ENCODE measurements around the gene DIABLO.
"Not testable (repeated sequence)": the region's sequence is repeated elsewhere in the genome, so short reads cannot be mapped to it uniquely, and the experiment has no call there.

DIABLO gene

DNA sequence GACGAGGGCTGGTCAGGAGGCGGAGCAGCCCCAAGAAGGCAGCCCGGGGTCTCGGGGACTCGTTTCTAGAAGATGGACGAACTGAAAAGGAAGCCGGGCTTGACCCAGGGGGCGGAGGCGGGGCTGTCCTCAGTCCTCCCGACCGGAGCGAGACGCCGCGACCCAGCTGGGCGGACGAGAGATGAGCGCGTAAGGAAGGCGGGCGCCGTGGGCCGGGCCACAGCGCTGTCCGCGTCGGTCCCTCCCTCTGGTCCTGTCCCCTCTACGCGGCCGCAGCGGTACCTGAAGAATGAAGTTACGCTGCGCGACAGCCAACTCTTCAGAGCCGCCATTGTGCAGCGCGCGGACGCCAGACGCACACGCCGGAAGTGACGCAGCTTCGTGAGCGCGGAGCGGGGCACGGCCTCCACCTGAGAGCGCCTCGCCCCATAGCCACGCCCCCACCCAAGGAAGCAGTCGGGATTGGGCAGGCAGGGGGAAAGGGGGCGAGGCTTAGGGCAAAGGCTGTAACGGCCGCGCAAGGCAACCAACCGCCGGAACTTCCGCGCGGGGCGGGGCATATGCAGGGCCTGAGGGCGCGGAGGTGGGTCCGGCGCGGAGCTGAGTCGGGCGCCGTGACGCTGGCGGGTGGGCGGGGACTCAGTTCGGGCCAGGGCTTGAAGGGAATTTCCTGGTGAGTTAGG is at the start of gene DIABLO:
DIABLO (minus strand) TSS at position 370 of the 683 bp plus-strand sequence; CDS start at position 332, 38 bp downstream.
- peak; percentile 100 for DNase-seq (ENCODE audit: low spot score)

GRCh38 chr12:122275459-122275858 is 49.6 kb upstream of the DIABLO start:
- DNase-seq (ENCODE audit: low spot score), result no peak

- peak; percentile 97 for DNase-seq (ENCODE audit: low spot score)
Measured at GRCh38 chr12:122266230-122266901, 40.5 kb upstream of the DIABLO start, which contains the start of gene VPS33A. Gene VPS33A (minus strand): TSS chr12:122266494. CDS start chr12:122266408, 86 bp downstream.

DNA sequence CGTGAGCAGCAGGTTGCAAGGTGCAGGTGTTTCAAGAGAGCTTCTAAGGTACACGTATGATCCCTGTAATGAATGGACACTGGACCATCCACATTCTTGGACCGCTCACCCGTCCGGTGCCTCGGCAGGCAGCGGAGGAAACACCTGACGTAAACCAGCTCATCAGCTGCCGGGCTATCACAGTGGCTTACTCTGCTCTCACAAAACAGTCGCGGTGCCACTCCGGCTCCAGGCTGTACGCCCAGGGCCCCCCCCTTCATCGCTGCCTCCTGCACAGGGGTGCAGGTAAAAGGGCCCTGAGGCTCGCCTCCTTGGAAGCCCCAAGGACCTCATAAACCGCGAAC is 40.0 kb upstream of the DIABLO start:
- DNase-seq (ENCODE audit: low spot score), result peak; percentile 22

DNA sequence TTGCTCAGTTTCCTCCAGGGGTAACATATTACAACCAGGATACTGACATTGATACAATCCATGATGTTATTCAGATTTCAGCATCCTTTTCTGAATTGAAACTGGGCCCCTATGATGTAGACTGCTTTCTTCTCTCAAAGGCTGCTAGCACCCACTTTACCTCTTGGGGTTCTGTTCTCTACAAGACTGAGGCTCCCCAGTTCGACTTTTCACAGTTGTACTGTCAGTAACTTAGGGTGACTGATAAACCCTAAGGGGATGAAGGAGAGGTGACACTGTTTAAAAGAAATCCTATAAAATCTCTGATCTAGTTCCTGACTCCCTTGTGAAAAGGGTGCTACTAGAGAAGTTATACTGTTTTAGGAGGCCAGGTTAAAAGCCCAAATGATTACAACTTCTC is 39.6 kb upstream of the DIABLO start:
- no peak for DNase-seq (ENCODE audit: low spot score)

DNA sequence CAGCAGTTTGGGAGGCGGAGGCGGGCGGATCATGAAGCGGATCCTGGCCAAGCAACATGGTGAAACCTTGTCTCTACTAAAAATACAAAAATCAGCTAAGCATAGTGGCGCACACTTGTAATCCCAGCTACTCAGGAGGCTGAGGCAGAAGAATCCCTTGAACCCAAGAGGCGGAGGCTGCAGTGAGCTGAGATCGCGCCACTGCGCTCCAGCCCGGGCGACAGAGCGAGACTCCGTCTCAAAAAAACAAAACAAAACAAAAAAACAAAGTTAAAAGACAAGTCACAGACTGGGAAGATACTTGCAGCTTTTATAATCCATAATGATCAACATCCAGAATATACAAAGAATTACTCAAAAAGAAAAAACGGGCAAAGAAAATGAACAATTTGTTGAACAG is 34.9 kb upstream of the DIABLO start:
- DNase-seq (ENCODE audit: low spot score), result not testable (repeated sequence)

- DNase-seq (ENCODE audit: low spot score), result not testable (repeated sequence)
Measured at GRCh38 chr12:122258939-122259338, 33.1 kb upstream of the DIABLO start.

DNA sequence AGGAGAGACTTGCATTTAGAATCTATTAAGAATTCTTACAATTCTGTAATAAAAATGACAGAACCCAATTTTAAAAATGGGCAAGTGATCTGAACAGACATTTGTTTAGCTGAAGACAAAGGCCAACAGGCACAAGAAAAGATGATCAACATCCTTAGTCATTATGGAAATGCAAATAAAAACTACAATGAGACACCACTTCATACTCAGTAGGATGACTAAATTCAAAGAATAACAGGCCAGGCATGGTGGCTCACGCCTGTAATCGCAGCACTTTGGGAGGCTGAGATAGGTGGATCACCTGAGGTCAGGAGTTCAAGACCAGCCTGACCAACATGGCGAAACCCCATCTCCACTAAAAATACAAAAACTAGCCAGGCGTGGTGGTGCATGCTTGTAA is 32.6 kb upstream of the DIABLO start:
- not testable (repeated sequence) for DNase-seq (ENCODE audit: low spot score)

DNA sequence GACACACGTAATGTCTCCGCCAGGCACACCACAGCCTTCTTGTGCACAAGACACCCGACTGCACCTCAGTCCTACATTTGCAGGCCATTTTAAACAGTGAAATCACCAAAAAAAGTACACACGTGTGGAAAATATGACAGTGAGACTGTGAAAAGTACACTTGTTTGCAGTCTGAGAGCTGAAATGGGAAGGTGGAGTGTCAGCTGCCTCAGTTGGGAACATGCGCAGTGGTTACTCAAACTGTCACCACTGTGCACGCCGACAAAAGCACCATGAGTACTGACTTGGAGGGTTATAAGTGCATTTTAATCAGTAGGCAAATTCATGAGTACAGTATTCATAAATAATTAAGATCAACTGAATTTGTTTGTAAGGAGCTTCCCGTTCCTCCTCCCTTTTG is 24.7 kb upstream of the DIABLO start:
- DNase-seq (ENCODE audit: low spot score), result no peak

DNA sequence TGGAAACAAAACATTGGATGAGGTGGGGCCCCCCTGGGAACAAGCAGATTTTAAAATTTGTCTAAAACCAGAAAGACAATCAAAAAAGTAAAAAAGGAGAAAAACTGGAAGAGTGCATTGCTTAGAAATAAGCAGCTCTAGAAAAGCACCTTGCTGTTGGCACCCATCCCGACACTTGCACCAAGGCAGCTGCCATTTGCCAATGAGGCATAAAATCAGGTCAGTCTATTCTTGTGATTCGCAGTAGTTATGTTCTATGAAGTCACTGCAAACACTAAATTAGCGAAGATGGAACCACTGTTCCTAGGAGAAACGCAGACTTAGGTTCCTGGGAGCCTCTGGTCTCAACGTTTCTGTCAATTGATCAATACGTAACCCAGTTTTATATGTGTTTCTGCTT is 24.2 kb upstream of the DIABLO start:
- no peak for DNase-seq (ENCODE audit: low spot score)

GRCh38 chr12:122245553-122245952 is 19.7 kb upstream of the DIABLO start:
- DNase-seq (ENCODE audit: low spot score), result no peak

DNA sequence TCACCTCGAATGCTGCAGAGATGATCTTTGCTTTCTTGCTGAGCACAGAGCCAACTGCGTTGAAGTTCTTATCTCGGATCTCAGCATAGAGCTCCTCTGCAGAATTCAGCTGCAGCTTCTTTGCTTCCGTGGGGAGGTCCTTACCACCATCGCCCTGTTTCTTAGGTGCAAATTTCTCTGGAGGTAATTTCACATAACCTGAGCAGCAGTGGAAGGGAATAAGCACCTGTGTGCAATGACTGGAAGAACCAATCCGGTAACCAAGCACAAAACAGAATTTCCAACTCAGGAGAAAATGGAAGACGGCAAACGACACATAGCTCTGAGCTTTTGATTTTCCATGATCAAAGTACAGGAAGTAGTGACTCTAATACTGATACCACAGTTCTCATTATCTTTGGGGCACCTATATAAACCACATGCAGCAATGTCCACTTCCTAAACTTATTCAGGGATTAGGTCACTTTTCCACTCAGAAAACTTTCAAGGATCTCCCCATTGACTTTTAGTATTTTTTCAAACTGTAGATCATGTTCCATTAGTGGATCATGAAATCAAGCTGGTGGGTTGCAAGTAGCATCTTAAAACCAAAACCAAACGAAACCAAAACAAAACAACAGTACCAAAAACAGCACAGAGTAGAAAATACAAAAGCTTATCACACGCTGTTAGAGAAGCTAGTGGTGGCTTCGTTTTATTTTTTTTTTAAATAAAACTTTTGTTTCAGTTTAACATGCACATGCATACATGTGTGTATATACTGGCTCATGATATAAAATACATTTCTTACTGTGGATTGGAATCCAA is 18.9 kb upstream of the DIABLO start:
- DNase-seq (ENCODE audit: low spot score), result no peak

DNA sequence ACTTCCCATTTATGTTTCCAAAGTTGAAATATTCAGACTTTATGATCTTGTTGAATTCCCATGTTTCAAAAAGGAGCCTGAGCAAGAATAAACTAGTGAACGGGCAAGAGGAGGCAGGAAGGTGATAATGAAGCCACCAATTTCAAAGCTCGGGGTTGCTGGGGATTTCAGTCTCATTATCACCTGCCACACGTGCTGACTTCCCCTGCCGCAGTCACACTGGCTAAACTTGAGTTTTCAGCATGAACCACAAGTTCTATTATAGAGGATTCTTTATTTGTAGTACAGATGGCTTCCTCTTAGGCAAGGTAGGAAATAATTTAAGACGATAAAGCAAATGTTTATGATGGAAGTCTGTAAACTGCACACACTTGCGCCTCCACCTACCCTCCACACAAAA is 18.1 kb upstream of the DIABLO start:
- DNase-seq (ENCODE audit: low spot score), result no peak

- no peak for DNase-seq (ENCODE audit: low spot score)
Measured at GRCh38 chr12:122238861-122239260, 13.0 kb upstream of the DIABLO start.

GRCh38 chr12:122235741-122236140 is 9.9 kb upstream of the DIABLO start:
- DNase-seq (ENCODE audit: low spot score), result no peak

- no peak for DNase-seq (ENCODE audit: low spot score)
Measured at GRCh38 chr12:122232691-122233090, 6.8 kb upstream of the DIABLO start.

GRCh38 chr12:122230798-122231197 is 4.9 kb upstream of the DIABLO start:
- no peak for DNase-seq (ENCODE audit: low spot score)

- no peak for DNase-seq (ENCODE audit: low spot score)
Measured at GRCh38 chr12:122228092-122228491, 2.2 kb upstream of the DIABLO start.

DNA sequence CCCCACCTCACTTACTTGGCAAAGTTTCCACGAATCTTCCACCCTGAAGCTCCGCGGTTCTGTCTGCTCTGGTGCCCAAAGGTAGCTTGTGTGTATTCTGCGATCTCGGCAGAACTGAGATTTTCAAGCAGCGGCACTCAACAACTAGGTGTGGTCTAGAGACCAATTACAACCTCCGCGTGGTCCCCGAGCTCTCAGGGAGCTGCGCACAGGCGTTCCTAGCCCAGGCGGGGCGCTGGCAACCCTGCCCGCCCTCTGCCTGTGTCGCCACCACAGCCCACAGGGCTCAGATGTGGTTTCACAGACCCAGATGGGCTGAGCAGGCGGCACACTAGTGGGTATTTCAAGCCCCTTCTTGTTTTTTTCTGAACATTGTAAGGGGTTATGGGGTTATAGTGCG is 1.5 kb upstream of the DIABLO start:
- no peak for DNase-seq (ENCODE audit: low spot score)

GRCh38 chr12:122226366-122227125 is 694 bp upstream of the DIABLO start:
- DNase-seq (ENCODE audit: low spot score), result no peak

GRCh38 chr12:122216445-122216844 is 9.4 kb downstream of the DIABLO start:
- DNase-seq (ENCODE audit: low spot score), result no peak

DNA sequence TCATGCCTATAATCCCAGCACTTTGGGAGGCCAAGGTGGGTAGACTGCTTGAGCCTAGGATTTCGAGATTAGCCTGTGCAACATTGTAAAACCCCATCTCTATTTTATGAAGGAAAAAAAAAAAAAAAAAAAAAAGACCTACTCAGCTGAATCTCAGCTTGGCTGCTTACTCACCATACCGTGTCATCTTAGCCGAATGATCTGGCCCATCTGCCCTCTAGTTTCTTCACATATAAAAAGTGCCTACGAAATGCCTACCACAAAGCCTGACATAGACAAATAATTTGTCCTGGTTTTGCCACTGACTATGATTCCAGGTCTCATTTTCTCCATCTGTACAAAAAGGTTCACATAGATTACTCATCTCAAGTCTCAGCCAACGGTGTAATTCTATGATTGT is 10.1 kb downstream of the DIABLO start:
- DNase-seq (ENCODE audit: low spot score), result no peak

Measured in kidney capillary endothelial cell (primary cell).